MM.1S (cell line): ENCODE measurements around the gene DHX8.

ENCODE experiments used
- CTCF ChIP-seq: fragments of 300-600 bp; sonication (generic); IDR thresholded peaks from 2 replicates; pipeline ENCODE4 v1.5.1; 2016; ENCODE audit warnings: antibody characterized with exemption, low read length, mixed read lengths
- EZH2 ChIP-seq: fragments of 300-600 bp; sonication (generic); optimal IDR thresholded peaks from 2 replicates; pipeline ENCODE3; 2017; ENCODE audit warnings: low read depth, mild to moderate bottlenecking, antibody characterized with exemption, low read length, mixed read lengths
- EZH2phosphoT487 ChIP-seq: fragments of 300-600 bp; sonication (generic); IDR thresholded peaks from 2 replicates; pipeline ENCODE4 v1.6.1; 2018; ENCODE audit warnings: antibody characterized with exemption, low read length

- TF ChIP-seq CTCF (no peak), EZH2 (no peak), EZH2phosphoT487 (no peak)
Observed at GRCh38 chr17:43446773-43447172, 37.0 kb upstream of the DHX8 start.
